HepG2 (cell line): ENCODE data around the gene INO80C. TPM values are rescaled to one million over a fixed set of nuclear protein-coding genes. Genes with fewer than 3 reads are reported as not detected.

Source experiments
- ATAC-seq: fragments of 200-7000 bp; cut with Tn5 transposase; 3 replicates; pipeline ENCODE4 v1.9.1; 2020; ENCODE audit warnings: mild to moderate bottlenecking, moderate library complexity
- BruUV-seq: library from RNA; stranded (reverse); fragments of 400-500 nt; replicated peaks from 2 replicates; lab custom pipeline; 2021; lab: Mats Ljungman, UMichigan
- CTCF ChIA-PET: fragments of 300-600 bp; formaldehyde crosslinking; extraction: SDS; loops from one replicate; lab custom pipeline; 2021; ENCODE audit warnings: low total read pairs, inconsistent platforms, low intra/inter-chr PET ratio; lab: Yijun Ruan, JAX
- POLR2A ChIA-PET: fragments of 350-600 bp; sonication (Branson Sonifier 250); formaldehyde crosslinking; loops from one replicate; lab custom pipeline; 2020; ENCODE audit warnings: antibody characterized with exemption, inconsistent platforms; lab: Yijun Ruan, JAX
- DNase-seq: peaks from one replicate; pipeline ENCODE4 v3.0.0-alpha.2; 2015; ENCODE audit warnings: low spot score
- FAIRE-seq: peaks from 3 replicates; lab custom pipeline; 2011; peaks lifted over from hg19 to GRCh38; lab: Jason Lieb, UNC
- H2AFZ ChIP-seq: one replicate; pipeline ENCODE4 v1.6.1; 2011; ENCODE audit warnings: low read length, inconsistent platforms
- H3K27ac ChIP-seq: fragments of 300-600 bp; 3 replicates; pipeline ENCODE4 v1.8.0; 2011; ENCODE audit warnings: mixed run types, mild to moderate bottlenecking, mixed read lengths, low read length, inconsistent platforms; ENCODE audit not compliant: insufficient read depth; ENCODE audit errors: extremely low read length
- H3K27me3 ChIP-seq, 2 experiments: fragments of 200-600 bp in 1 of 2; 2 replicates in 1 of 2; 3 replicates in 1 of 2; pipeline versions ENCODE4 v1.6.0 to v1.8.0; 2011; ENCODE audit warnings: low read length in 2 of 2, mild to moderate bottlenecking in 2 of 2, moderate library complexity in 2 of 2, inconsistent platforms in 1 of 2; ENCODE audit not compliant: insufficient read depth in 2 of 2, control insufficient read depth in 1 of 2
- H3K36me3 ChIP-seq, 2 experiments: fragments of 200-600 bp in 1 of 2; replicated peaks in 1 of 2; 2 replicates in 1 of 2; 3 replicates in 1 of 2; pipeline versions ENCODE4 v1.5.1 to v1.8.0; 2011; ENCODE audit warnings: low read length in 2 of 2, inconsistent platforms in 1 of 2; ENCODE audit not compliant: insufficient read depth in 2 of 2, control insufficient read depth in 1 of 2
- H3K4me1 ChIP-seq: 2 replicates; pipeline ENCODE4 v1.5.1; 2012; ENCODE audit warnings: low read length, inconsistent platforms; ENCODE audit not compliant: insufficient read depth
- H3K4me2 ChIP-seq: 2 replicates; pipeline ENCODE4 v1.6.0; 2011; ENCODE audit warnings: low read depth, low read length, inconsistent platforms
- H3K4me3 ChIP-seq, 3 experiments: fragments of 200-600 bp in 1 of 3; sonication (generic), shearing (Covaris generic) in 1 of 3; replicated peaks in 1 of 3; 2 replicates each; pipeline ENCODE4 v1.5.1; 2011 to 2016; ENCODE audit warnings: low read length in 3 of 3, inconsistent platforms in 2 of 3, low read depth in 2 of 3, mild to moderate bottlenecking in 2 of 3, control low read depth in 1 of 3, mixed read lengths in 1 of 3; ENCODE audit not compliant: insufficient read depth in 1 of 3
- H3K79me2 ChIP-seq: one replicate; pipeline ENCODE4 v1.6.1; 2011; ENCODE audit warnings: low read length, inconsistent platforms; ENCODE audit not compliant: insufficient read depth
- H3K9ac ChIP-seq: 2 replicates; pipeline ENCODE4 v1.6.0; 2011; ENCODE audit warnings: mild to moderate bottlenecking, low read depth, low read length, inconsistent platforms; ENCODE audit not compliant: insufficient read depth
- H3K9me3 ChIP-seq: 2 replicates; pipeline ENCODE4 v1.5.1; 2012; ENCODE audit warnings: mild to moderate bottlenecking, low read length
- H4K20me1 ChIP-seq: 2 replicates; pipeline ENCODE4 v1.6.0; 2011; ENCODE audit warnings: inconsistent platforms, mild to moderate bottlenecking, low read length, moderate library complexity; ENCODE audit not compliant: insufficient read depth
- CENPX ChIP-seq: sonication (generic); formaldehyde crosslinking; IDR thresholded peaks from 2 replicates; pipeline ENCODE4 v1.9.0; 2021; ENCODE audit warnings: mild to moderate bottlenecking, missing genetic modification reagents, moderate library complexity
- IRF2 ChIP-seq: IDR thresholded peaks from 2 replicates; pipeline ENCODE4 v1.6.1; 2018; ENCODE audit warnings: missing genetic modification reagents, missing compliant biosample characterization
- MEF2D ChIP-seq: sonication (generic); formaldehyde crosslinking; IDR thresholded peaks from 2 replicates; pipeline ENCODE4 v1.5.1; 2020; ENCODE audit warnings: mild to moderate bottlenecking, missing genetic modification reagents
- RAD21 ChIP-seq: fragments of 450-650 bp; formaldehyde crosslinking; IDR thresholded peaks from 2 replicates; pipeline ENCODE4 v1.5.0; 2020; ENCODE audit warnings: mild to moderate bottlenecking
- SALL2 ChIP-seq: sonication (generic); formaldehyde crosslinking; IDR thresholded peaks from 2 replicates; pipeline ENCODE4 v1.8.1; 2023; ENCODE audit warnings: mild to moderate bottlenecking, missing genetic modification reagents, inconsistent platforms
- SRF ChIP-seq: IDR thresholded peaks from 2 replicates; pipeline ENCODE4 v1.6.1; 2011; ENCODE audit warnings: mild to moderate bottlenecking, low read depth, low read length, moderate library complexity
- ZMYM3 ChIP-seq: sonication (generic); formaldehyde crosslinking; IDR thresholded peaks from 2 replicates; pipeline ENCODE4 v1.5.1; 2020; ENCODE audit warnings: mild to moderate bottlenecking, missing genetic modification reagents
- ZNF34 ChIP-seq: sonication (generic); formaldehyde crosslinking; IDR thresholded peaks from 2 replicates; pipeline ENCODE4 v1.4.0; 2020; ENCODE audit warnings: mild to moderate bottlenecking, missing genetic modification reagents, borderline replicate concordance
- ZNF343 ChIP-seq: sonication (generic); formaldehyde crosslinking; IDR thresholded peaks from 2 replicates; pipeline ENCODE4 v1.4.0; 2020; ENCODE audit warnings: mild to moderate bottlenecking, missing genetic modification reagents
- ZNF350 ChIP-seq: sonication (generic); formaldehyde crosslinking; IDR thresholded peaks from 2 replicates; pipeline ENCODE4 v1.4.0; 2020; ENCODE audit warnings: mild to moderate bottlenecking, low read depth, missing genetic modification reagents, borderline replicate concordance
- ZNF501 ChIP-seq: sonication (generic); formaldehyde crosslinking; IDR thresholded peaks from 2 replicates; pipeline ENCODE4 v1.5.1; 2020; ENCODE audit warnings: mild to moderate bottlenecking, moderate library complexity, missing genetic modification reagents
- ZNF569 ChIP-seq: sonication (generic); formaldehyde crosslinking; IDR thresholded peaks from 2 replicates; pipeline ENCODE4 v1.5.0; 2020; ENCODE audit warnings: mild to moderate bottlenecking, missing genetic modification reagents, moderate library complexity, borderline replicate concordance
- WGBS: methylation state at CpG from one replicate; pipeline ENCODE4 v1.1.6; 2017; ENCODE audit warnings: low lambda C conversion rate; 5-methylcytosine and 5-hydroxymethylcytosine counted together
- in situ Hi-C: cut with HindIII; loops from 2 replicates; pipeline ENCODE4 v1.10.0; 2017; ENCODE audit warnings: low pct_unique_long_range_greater_than_20kb; ENCODE audit not compliant: extremely low pct_ligation_motif_present
- intact Hi-C: fragments of 100-400 bp; cut with micrococcal nuclease; formaldehyde crosslinking; loops from one replicate; pipeline ENCODE4 v1.10.0; 2022; ENCODE audit not compliant: unreplicated experiment
- polyA plus RNA-seq, 8 experiments: library from polyadenylated mRNA; depleted of rRNA in 3 of 8; stranded (reverse) in 7 of 8; unstranded in 1 of 8; fragments of >200 nt; fragmentation: Illumina TruSeq in 4 of 8; extraction: Trizol in 4 of 8; gene quantifications; 2 replicates each; pipeline versions ENCODE4 v1.2.1 to v1.2.3, GENCODE V29; 2011 to 2016; ENCODE audit warnings: low read depth in 4 of 8, missing spikeins in 1 of 8, mixed read lengths in 1 of 8; ENCODE audit not compliant: insufficient read depth in 1 of 8
- total RNA-seq, 5 experiments: library from RNA; depleted of rRNA; stranded (reverse); fragments of >200 nt; fragmentation: Illumina TruSeq; extraction: Trizol; gene quantifications; 2 replicates each; pipeline ENCODE4 v1.2.3, GENCODE V29; 2016; ENCODE audit warnings: low read depth in 1 of 5
- TF ChIP-seq, protein P1 (sequence below): sonication (generic); formaldehyde crosslinking; IDR thresholded peaks from 2 replicates; pipeline ENCODE4 v1.4.0; 2020; ENCODE audit warnings: mild to moderate bottlenecking, missing genetic modification reagents

The INO80C gene
- total and polyA plus RNA-seq, 2 of the 13 experiments (the other 11 are each of a cell fraction or from before 2014, with no cell fraction given) = 8.2 to 15.4 TPM

DNA sequence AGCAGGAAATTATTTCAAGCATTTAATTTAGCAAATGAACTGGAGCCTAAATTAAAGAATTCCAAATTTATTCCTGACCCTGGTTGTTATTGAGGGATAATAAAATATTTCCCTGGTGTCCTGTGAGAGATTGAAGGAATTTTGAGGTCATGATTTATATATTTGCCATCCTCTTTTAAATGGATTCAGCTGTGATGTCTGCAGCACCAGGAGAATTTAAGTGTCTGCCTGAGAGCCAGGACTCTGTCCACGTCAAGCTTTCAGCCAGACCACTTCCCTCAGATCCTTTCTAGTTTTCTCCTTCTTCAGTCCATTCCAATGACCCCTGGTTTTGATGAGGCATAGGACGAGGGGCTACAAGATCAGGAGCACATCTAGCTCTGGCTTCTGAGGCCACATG is 59.9 kb downstream of the INO80C start:
- H2AFZ ChIP-seq = no peak overlapping the region
- no peak overlapping the region for H3K4me2 ChIP-seq
- H3K79me2 ChIP-seq = no peaks in the 10 kb centered on the region
- no peak overlapping the region for H3K9ac ChIP-seq
- ChIA-PET CTCF (no interaction called here), POLR2A (no interaction called here)
- H3K36me3 ChIP-seq = no peaks in the 10 kb centered on the region
- no peaks in the 10 kb centered on the region for H4K20me1 ChIP-seq
- no TSS peak for BruUV-seq
- DNase-seq (no peak), FAIRE-seq (no peak), ATAC-seq (no peak)
- no peak overlapping the region for H3K4me3 ChIP-seq
- H3K4me1 ChIP-seq = peaks cover 13% of the 10 kb centered on the region
- TF ChIP-seq CENPX (CRISPR knock-in tag) (no peak), ZMYM3 (CRISPR knock-in tag) (no peak), ZNF34 (CRISPR knock-in tag) (no peak), ZNF501 (CRISPR knock-in tag) (no peak), MEF2D (CRISPR knock-in tag) (no peak), ZNF350 (CRISPR knock-in tag) (no peak), ZNF569 (no peak), SALL2 (CRISPR knock-in tag) (no peak), RAD21 (CRISPR knock-in tag) (no peak), SRF (no peak), IRF2 (CRISPR knock-in tag) (no peak), ZNF343 (CRISPR knock-in tag) (no peak)
- TF ChIP-seq, protein P1, sequence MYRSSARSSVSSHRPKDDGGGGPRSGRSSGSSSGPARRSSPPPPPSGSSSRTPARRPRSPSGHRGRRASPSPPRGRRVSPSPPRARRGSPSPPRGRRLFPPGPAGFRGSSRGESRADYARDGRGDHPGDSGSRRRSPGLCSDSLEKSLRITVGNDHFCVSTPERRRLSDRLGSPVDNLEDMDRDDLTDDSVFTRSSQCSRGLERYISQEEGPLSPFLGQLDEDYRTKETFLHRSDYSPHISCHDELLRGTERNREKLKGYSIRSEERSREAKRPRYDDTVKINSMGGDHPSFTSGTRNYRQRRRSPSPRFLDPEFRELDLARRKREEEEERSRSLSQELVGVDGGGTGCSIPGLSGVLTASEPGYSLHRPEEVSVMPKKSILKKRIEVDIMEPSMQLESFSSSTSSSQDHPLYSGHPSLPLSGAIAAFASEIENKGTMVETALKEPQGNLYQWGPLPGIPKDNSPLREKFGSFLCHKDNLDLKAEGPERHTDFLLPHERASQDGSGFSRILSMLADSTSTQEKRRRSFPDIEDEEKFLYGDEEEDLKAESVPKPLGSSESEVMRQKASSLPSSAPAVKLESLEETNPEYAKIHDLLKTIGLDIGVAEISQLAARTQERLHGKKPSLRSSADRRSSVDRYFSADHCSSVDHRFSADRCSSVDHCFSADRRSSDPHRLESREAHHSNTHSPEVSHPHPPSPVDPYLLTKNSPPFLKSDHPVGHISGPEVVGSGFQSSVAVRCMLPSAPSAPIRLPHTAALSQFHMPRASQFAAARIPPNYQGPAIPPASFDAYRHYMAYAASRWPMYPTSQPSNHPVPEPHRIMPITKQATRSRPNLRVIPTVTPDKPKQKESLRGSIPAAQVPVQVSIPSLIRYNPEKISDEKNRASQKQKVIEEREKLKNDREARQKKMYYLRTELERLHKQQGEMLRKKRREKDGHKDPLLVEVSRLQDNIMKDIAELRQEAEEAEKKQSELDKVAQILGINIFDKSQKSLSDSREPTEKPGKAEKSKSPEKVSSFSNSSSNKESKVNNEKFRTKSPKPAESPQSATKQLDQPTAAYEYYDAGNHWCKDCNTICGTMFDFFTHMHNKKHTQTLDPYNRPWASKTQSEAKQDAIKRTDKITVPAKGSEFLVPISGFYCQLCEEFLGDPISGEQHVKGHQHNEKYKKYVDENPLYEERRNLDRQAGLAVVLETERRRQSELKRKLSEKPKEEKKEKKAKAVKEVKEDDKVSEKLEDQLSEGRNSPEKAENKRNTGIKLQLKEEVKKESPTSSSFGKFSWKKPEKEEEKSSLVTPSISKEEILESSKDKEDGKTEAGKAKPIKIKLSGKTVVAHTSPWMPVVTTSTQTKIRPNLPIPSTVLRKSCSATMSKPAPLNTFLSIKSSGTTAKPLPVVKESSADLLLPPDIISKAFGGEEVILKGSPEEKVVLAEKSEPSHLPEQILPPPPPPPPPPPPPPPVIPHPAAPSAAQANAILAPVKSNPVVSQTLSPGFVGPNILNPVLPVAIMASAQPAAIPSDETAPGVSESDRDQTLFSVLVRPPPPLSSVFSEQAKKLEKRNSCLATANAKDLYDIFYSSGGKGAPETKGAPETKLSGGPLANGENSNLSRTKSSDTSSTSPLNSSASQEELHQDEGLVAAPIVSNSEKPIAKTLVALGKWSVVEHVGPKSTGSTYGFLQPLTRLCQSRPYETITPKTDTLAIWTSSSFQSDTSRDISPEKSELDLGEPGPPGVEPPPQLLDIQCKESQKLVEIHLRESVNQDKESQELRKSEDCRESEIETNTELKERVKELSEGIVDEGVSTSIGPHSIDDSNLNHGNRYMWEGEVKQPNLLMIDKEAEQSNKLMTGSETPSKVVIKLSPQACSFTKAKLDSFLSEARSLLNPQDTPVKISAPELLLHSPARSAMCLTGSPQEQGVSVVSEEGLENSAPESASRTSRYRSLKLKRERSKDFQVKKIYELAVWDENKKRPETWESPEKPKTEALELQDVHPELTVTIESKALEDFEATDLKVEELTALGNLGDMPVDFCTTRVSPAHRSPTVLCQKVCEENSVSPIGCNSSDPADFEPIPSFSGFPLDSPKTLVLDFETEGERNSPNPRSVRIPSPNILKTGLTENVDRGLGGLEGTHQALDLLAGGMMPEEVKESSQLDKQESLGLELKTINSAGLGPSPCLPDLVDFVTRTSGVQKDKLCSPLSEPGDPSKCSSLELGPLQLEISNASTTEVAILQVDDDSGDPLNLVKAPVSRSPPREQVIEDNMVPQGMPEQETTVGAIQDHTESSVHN (CRISPR knock-in tag) = no peak
- in situ Hi-C loops = no loop called here
- 28% methylated on average over 2 of the region's 2 CpGs for WGBS
- H3K27ac ChIP-seq = no peak overlapping the region
- H3K27me3 ChIP-seq = peaks cover 0 to 2% of the 10 kb centered on the region in 2 experiments; a peak in 2 of 5 replicates
- no peaks in the 10 kb centered on the region for H3K9me3 ChIP-seq
- intact Hi-C loops = no loop called here
